Hepatocyte (in vitro differentiated cells): ENCODE data around the gene DUOX1. TPM values are rescaled to one million over a fixed set of nuclear protein-coding genes. Genes with fewer than 3 reads are reported as not detected.

Source experiments
- DNase-seq: peaks from one replicate; pipeline ENCODE4 v3.0.0-alpha.2; 2016; ENCODE audit warnings: low spot score
- H2AFZ ChIP-seq: fragments of 200-600 bp; sonication (generic); 2 replicates; pipeline ENCODE4 v1.6.0; 2016; ENCODE audit warnings: antibody characterized with exemption, mild to moderate bottlenecking
- H3K27ac ChIP-seq: fragments of 200-600 bp; sonication (generic); 2 replicates; pipeline ENCODE4 v1.5.1; 2016; ENCODE audit warnings: mild to moderate bottlenecking
- H3K27me3 ChIP-seq: fragments of 200-600 bp; sonication (generic); 2 replicates; pipeline ENCODE4 v1.6.1; 2016
- H3K36me3 ChIP-seq: fragments of 200-600 bp; sonication (generic); replicated peaks from 2 replicates; pipeline ENCODE4 v1.5.1; 2016; ENCODE audit warnings: low read depth; ENCODE audit not compliant: insufficient read depth
- H3K4me1 ChIP-seq: fragments of 200-600 bp; sonication (generic); 2 replicates; pipeline ENCODE4 v1.5.1; 2016; ENCODE audit warnings: mild to moderate bottlenecking, moderate library complexity; ENCODE audit not compliant: insufficient read depth
- H3K4me2 ChIP-seq: fragments of 200-600 bp; sonication (generic); 2 replicates; pipeline ENCODE4 v1.6.0; 2016
- H3K4me3 ChIP-seq: fragments of 200-600 bp; sonication (generic); 2 replicates; pipeline ENCODE4 v1.5.1; 2016; ENCODE audit warnings: mild to moderate bottlenecking
- H3K79me2 ChIP-seq: fragments of 200-600 bp; sonication (generic); 2 replicates; pipeline ENCODE4 v1.6.0; 2017; ENCODE audit warnings: mild to moderate bottlenecking
- H3K9me2 ChIP-seq: fragments of 200-600 bp; sonication (generic); replicated peaks from 2 replicates; pipeline ENCODE4 v1.6.0; 2017; ENCODE audit warnings: mild to moderate bottlenecking; ENCODE audit not compliant: insufficient read depth
- H3K9me3 ChIP-seq: fragments of 200-600 bp; sonication (generic); 2 replicates; pipeline ENCODE4 v1.5.1; 2016; ENCODE audit warnings: low read depth, mild to moderate bottlenecking
- H4K20me1 ChIP-seq: fragments of 200-600 bp; sonication (generic); 2 replicates; pipeline ENCODE4 v1.6.0; 2016; ENCODE audit warnings: mild to moderate bottlenecking; ENCODE audit not compliant: insufficient read depth, poor library complexity, severe bottlenecking
- CTCF ChIP-seq: fragments of 200-600 bp; sonication (generic); IDR thresholded peaks from 2 replicates; pipeline ENCODE4 v1.5.1; 2016; ENCODE audit warnings: antibody characterized with exemption, mild to moderate bottlenecking; ENCODE audit not compliant: poor library complexity
- EZH2 ChIP-seq: fragments of 200-600 bp; sonication (generic); IDR thresholded peaks from 2 replicates; pipeline ENCODE4 v1.6.1; 2016; ENCODE audit warnings: antibody characterized with exemption, mild to moderate bottlenecking, borderline replicate concordance
- EZH2phosphoT487 ChIP-seq: fragments of 200-600 bp; sonication (generic); IDR thresholded peaks from one replicate; pipeline ENCODE4 v1.6.1; 2018; ENCODE audit warnings: antibody characterized with exemption, mild to moderate bottlenecking, low read depth, moderate library complexity; ENCODE audit not compliant: unreplicated experiment, severe bottlenecking
- WGBS: methylation state at CpG from one replicate; pipeline ENCODE4 v1.1.6; 2016; ENCODE audit warnings: low lambda C conversion rate; ENCODE audit errors: missing lambda C conversion rate; 5-methylcytosine and 5-hydroxymethylcytosine counted together
- polyA plus RNA-seq: library from polyadenylated mRNA; unstranded; fragments of >200 nt; fragmentation: Nextera tagmentation; extraction: Ambion mirVana; gene quantifications from 2 replicates; pipeline ENCODE4 v1.2.1, GENCODE V29; 2016
- total RNA-seq: library from RNA; depleted of rRNA; stranded (reverse); fragments of >200 nt; gene quantifications from 2 replicates; pipeline ENCODE4 v1.2.3, GENCODE V29; 2014

Gene DUOX1
- total and polyA plus RNA-seq, 2 experiments from 2014 or later, result 3.3 to 7.7 TPM

GRCh38 chr15:45118131-45118588, 11.6 kb upstream of the DUOX1 start:
- DNase-seq, result peak; percentile 96
- no peak overlapping the region for H3K4me3 ChIP-seq
- no peaks in the 10 kb centered on the region for H4K20me1 ChIP-seq
- WGBS, result 2% methylated on average over 14 of the region's 14 CpGs
- H3K4me2 ChIP-seq, result peak overlapping the region; percentile 68
- H3K9me2 ChIP-seq, result no peaks in the 10 kb centered on the region
- no peak overlapping the region for H2AFZ ChIP-seq
- H3K4me1 ChIP-seq, result peaks cover 14% of the 10 kb centered on the region
- H3K79me2 ChIP-seq, result no peaks in the 10 kb centered on the region
- no peaks in the 10 kb centered on the region for H3K9me3 ChIP-seq
- no peaks in the 10 kb centered on the region for H3K36me3 ChIP-seq
- H3K27me3 ChIP-seq, result peaks cover 43% of the 10 kb centered on the region
- H3K27ac ChIP-seq, result no peak overlapping the region
- TF ChIP-seq EZH2 (no peak), CTCF (peak; percentile 100), EZH2phosphoT487 (no peak)

GRCh38 chr15:45118996-45119395, 10.8 kb upstream of the DUOX1 start:
- no peak for DNase-seq
- Histone ChIP-seq H3K27me3 (peaks cover 38% of the 10 kb centered on the region), H3K4me1 (peaks cover 9% of the 10 kb centered on the region), H3K4me2 (no peak overlapping the region), H3K9me3 (no peaks in the 10 kb centered on the region), H3K36me3 (no peaks in the 10 kb centered on the region), H3K27ac (no peak overlapping the region), H4K20me1 (no peaks in the 10 kb centered on the region), H2AFZ (no peak overlapping the region), H3K9me2 (no peaks in the 10 kb centered on the region), H3K4me3 (no peak overlapping the region), H3K79me2 (no peaks in the 10 kb centered on the region)
- 82% methylated on average over 5 of the region's 5 CpGs for WGBS
- TF ChIP-seq EZH2, result no peak
- no peak for TF ChIP-seq EZH2phosphoT487
- TF ChIP-seq CTCF, result no peak

GRCh38 chr15:45120081-45120972, 9.5 kb upstream of the DUOX1 start:
- peaks cover 3% of the 10 kb centered on the region for H3K4me1 ChIP-seq
- WGBS, result 97% methylated on average over 10 of the region's 10 CpGs
- DNase-seq, result no peak
- no peak overlapping the region for H2AFZ ChIP-seq
- H3K36me3 ChIP-seq, result no peaks in the 10 kb centered on the region
- H3K79me2 ChIP-seq, result no peaks in the 10 kb centered on the region
- no peak overlapping the region for H3K4me2 ChIP-seq
- H3K4me3 ChIP-seq, result no peak overlapping the region
- peaks cover 33% of the 10 kb centered on the region for H3K27me3 ChIP-seq
- H3K9me2 ChIP-seq, result no peaks in the 10 kb centered on the region
- no peaks in the 10 kb centered on the region for H4K20me1 ChIP-seq
- no peak for TF ChIP-seq CTCF
- no peak for TF ChIP-seq EZH2phosphoT487
- no peak for TF ChIP-seq EZH2
- no peaks in the 10 kb centered on the region for H3K9me3 ChIP-seq
- no peak overlapping the region for H3K27ac ChIP-seq
